Astrocyte (in vitro differentiated cells and primary cell): ENCODE measurements around the gene CCDC117.

Experiments
- CTCF ChIP-seq: IDR thresholded peaks from 2 replicates; pipeline ENCODE4 v1.5.1; 2011; ENCODE audit warnings: low read depth, mild to moderate bottlenecking, inconsistent platforms, low read length, moderate library complexity; ENCODE audit not compliant: insufficient read depth
- EZH2 ChIP-seq: IDR thresholded peaks from 2 replicates; pipeline ENCODE4 v1.6.1; 2012; ENCODE audit warnings: mild to moderate bottlenecking, low read length, inconsistent platforms; ENCODE audit not compliant: insufficient read depth

- TF ChIP-seq CTCF (no peak), EZH2 (no peak)
Measured at GRCh38 chr22:28772633-28773460, at the start of gene CCDC117.
